ENCODE measurements around the gene TBC1D4.

TBC1D4 gene

DNA sequence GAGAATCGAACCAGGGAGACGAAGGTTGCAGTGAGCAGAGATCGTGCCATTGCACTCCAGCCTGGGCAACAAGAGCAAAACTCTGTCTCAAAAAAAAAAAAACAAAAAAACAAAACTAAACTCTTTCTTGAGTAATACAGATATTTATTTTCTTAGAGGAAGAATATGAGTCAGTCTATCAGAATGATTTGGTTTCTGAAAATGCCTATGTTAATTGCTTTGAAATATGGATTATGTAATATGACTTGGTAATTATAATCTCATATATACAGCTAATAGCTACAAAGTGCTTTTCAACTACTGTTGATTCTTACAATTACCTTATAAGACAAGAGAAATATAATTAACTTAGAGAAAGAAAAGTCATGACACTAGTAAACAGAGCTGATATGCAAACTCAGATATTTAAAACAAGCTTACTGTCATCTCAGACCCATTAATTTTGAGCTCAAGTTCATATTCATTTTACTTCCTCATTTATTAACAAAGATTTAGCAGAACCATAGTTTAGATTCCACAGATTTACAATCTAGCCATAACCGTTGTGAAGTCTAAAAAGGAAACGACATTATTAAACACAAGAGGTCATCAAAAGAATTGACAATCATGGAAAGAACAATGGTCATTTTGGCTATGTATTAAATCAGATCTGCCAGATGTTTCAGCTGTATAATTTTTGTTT, 88.0 kb downstream of the TBC1D4 start:
- no peak for DNase-seq (ENCODE audit: low read depth, low spot score)

DNA sequence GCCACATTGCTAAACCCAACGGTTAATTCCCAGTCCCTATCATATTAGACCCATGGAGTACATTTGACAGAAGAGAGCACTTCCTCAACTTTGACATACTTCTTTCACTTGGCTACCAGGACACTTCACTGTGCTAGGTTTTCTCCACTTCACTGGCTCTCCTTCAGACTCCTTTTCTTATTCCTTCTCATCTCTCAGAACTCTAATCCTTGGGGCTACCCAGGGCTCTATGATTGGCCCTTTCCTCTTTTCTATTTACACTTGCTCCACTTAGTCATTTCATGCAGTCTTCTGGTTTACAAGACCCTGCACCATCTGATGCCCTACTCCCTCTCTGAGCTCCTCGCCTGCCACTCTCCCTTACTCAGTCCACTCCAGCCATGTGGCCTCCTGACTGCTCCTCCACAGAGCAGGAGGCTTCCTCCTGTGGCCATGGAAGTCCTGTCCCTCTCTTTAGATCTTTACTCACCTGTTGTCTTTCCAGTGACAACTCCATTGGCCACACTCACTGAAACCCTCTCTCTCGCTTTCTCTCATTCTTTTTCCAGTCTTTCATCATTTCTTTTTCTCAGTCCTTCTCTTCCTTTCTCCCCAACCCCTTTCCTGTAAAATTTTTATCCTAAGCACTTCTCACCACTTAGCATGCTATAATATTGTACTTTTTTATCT, 90.4 kb downstream of the TBC1D4 start:
- no peak for DNase-seq (ENCODE audit: low read depth, low spot score)

DNA sequence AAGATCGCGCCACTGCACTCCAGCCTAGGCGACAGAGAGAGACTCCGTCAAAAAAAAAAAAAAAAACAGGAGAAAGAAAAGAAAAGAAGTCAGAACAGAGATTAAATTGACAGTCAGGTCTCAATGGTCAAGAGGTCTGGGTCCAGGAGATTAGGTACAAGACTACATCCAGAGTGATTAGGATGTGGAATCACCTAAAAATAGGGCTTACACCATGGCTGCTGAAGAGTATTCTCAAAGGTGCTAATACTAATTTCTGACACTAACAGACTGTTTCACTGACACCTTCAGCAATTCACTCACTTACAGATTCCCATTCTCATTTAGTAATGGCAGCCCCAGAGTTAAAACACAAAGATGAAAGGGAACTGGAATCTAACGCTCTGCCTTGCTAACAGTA, 91.7 kb downstream of the TBC1D4 start:
- DNase-seq (ENCODE audit: low read depth, low spot score), result no peak

DNA sequence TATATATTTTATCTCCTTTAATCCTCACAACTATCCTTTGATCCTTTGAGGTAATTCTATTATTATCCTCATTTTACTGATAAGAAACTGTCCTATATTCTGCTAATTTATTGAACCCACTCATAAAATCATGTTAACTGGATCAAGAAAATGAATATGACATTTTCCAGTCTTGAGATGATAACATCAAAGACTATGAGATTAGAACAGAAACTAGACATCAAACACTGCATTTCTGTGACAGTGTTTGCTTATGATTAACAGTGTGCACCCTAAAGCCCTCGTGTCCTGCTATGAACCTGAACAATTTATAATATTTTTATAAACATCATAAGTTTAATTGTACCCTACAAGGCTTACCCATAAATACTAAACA, 96.3 kb downstream of the TBC1D4 start:
- no peak for DNase-seq (ENCODE audit: low read depth, low spot score)

DNA sequence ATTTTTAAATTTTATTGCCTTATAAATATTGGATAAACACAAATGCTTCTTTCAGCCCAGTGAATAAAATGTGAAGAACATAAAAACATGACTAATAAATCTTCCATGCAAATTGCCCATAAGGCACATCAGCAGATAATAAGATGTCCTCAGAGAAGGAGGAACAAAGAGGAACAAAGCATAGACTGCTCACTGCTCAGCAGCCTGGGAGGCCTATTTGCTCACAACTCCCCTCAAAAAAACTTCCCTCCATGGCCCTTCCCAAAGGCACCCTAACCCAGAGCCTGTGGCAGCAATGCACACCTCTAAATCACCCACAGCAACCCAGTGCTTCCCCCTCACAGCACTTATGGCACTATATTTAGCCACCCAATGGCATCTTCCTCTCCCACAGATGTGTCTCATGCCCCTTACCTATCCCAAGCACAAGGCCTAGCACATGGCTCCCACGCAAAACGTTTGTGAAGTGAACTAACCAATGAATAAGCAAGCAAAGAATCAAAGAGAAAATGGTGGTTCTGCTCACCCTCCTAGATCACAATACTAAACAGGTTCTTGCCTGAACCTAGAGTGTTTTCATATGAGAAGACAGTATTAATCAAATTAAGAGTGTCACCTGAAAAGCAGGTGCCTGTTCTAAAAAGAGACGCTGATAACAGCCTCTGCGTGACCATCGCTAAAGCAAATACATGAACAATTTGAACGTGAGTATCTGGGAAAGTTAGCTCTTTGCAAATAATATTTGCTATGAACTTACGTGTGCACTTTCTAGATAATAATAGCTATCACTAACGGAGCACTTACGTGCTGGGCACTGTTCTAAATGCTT, 96.9 kb downstream of the TBC1D4 start:
- no peak for DNase-seq (ENCODE audit: low read depth, low spot score)

DNA sequence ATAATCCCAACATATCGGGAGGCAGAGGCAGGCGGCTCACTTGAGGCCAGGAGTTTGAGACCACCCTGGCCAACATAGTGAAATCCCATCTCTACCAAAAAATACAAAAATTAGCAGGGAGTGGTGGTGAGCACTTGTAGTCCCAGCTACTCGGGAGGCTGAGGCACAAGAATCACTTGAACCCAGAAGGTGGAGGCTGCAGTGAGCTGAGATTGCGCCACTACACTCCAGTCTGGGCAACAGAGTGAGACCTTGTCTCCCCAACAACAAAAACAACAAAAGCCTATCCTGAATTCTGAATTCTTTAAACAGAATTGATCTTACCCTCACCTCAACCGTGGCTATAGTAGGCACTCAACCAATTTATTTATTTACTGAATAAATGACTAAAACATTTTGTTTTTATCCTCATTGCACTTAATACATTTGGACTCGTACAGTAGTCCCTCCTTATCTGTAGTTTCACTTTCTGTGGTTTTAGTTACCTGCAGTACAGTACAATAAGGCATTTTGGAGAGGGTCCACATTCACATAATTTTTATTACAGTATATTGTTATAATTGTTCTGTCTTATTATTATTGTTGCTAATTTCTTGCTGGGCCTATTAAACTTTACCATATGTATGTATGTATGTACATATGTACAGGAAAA, 98.8 kb downstream of the TBC1D4 start:
- no peak for DNase-seq (ENCODE audit: low read depth, low spot score)

DNA sequence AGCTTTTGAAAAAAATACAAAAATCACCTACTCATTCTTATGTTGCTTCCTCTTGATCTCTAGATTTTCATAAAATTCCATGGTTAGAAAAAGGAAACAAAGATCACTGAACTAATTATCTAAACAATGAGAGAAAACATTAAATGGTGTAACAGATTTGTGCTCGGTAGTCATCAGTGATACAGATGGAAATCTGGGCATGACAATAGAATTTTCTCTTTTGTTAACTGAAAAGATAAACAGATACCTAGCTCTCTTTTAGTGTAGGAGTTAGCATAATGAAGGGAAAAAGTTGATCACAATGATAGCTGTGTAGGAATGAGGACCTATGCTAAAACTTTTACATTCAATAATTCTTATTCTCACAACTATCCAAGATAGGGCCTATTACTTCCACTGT, 103.7 kb downstream of the TBC1D4 start:
- no peak for DNase-seq (ENCODE audit: low read depth, low spot score)

DNA sequence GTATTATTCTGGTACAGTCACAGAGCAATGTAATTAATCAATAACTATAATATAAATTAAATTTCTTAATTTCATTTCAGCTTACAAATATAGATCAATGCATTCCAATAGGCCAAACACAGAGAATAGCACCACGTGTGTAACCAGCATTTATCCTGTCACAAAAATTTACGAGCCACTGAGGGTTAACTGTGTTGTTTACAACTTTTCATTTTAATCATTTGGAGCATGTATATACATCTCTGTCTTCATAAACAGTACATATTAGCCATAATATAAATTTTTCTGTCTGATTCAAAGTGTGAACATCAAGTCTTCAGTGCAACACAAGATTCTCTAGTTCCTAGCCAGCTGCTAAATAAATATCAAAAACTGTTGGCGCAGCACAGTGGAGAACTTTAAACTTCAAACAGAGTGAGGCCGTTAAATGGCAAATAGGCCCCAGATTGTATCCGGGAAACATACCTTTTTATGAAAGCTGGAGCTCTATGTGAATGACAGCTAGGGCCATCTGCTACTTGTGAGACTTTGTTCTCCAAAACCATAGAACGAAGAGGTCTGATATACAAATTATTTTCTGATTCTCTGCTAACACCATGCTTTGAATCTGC, 105.1 kb downstream of the TBC1D4 start:
- no peak for DNase-seq (ENCODE audit: low read depth, low spot score)

DNA sequence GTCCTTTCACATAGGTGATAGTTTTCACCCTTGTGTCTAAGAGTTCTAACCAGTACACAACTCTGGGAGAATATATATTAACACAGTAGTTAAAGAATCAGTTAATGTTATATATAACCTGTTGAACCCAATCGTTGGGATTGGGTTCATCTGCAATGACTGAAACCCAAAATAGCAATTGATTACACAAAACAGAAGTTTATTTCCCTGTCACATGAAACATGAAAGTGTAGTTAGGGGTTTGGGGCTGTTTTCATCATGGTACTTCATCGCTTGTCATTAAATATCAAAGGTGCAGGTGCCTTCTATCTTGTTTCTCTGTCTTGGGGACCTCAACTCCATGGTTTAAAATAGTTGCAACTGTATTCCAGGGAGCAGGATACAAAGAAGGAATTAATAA, 106.6 kb downstream of the TBC1D4 start:
- no peak for DNase-seq (ENCODE audit: low read depth, low spot score)

DNA sequence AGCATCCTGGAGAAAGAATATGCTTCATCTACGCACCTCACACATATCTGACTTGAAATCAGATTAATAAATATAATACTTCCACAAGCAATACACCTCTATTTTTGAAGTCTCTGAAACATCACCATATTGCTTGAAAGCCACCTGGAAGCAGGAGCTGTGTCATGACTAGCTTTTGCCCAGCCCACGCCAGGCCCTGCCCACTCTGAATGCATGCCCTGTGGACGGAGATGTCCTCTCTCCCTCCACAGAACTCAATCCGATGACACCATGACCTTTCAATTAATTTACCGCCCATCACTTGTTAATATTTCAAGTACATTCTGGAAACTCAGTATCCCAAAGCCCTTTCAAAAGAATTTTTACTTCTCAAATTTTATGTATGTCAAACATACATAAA, 108.0 kb downstream of the TBC1D4 start:
- no peak for DNase-seq (ENCODE audit: low read depth, low spot score)

DNA sequence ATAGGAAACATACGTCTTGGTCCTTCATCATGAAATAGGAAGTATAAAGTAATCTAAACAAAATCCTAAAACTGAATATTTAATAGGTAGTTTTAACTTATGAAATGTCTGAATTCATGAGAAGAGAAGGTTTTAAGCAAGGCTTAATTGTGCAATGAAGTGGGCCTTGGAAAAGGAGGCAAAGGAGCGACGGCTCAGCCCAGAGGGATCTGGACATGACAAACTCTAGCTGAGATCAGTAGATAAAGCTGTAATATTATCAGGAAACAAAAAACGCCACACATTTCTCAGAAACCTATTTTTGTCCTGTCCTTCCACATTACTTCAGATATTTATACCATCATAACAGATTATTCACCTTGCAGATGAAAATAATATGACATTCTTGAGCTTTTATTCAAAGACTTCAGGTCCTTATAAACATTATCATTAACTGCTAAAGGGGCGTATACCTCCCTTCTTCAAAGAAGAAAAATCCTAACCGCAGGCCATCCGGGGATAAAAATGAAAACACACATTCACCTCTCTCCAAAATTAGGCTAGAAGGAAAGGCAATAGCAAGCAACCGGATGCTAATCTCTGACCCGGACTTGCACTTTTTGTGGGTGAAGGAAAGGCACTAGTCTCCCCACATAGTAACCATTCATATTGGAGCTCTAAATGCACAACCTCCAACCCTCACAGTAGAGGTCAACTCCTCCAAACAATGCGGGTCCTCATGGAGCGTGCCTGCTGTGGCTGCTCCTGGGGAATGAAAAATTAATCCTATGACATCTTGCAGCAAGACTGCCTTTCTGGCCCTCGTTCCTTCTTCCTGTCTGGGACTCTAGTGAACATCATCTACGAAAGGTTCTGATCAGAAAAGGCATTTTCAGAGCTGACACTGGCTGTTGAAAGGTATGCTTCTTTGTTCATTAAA, 108.8 kb downstream of the TBC1D4 start:
- no peak for DNase-seq (ENCODE audit: low read depth, low spot score)

DNA sequence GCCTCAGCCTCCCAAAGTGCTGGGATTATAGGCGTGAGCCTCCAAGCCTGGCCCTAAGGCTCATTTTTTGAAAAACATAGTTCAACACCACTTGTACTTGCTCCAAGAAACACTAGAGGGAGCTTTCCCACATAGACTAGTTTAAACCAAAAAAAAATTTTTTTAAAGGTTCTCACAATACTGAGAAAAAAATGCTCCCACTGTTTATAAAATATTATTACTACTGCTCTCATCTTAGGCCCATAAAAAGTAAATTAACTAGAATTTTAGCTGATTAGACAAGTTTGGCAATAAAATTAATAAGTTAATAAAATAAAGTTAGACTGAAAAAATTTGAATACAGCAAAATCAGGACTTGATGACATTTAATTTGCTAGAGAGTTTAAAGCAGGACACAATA, 109.5 kb downstream of the TBC1D4 start:
- DNase-seq (ENCODE audit: low read depth, low spot score), result no peak

DNA sequence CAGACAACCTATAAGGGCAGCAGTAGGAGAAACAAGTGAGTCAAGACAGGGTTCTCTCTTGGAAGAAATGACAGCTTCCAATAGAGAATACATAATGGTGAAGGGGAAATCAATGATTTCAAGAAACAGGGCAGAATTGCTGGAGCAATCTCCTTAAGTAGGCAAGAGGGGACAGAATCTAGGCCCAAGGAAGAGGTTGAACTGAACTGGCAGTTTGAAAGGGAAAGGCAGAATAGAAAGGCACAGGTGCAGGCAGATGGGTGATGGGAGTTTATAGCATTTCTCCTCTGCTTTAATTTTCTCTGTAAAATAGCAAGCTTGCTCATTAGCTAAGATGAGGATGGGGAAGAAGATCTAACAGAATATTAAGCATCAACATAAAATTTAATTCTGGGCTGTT, 110.8 kb downstream of the TBC1D4 start:
- DNase-seq (ENCODE audit: low read depth, low spot score), result no peak

DNA sequence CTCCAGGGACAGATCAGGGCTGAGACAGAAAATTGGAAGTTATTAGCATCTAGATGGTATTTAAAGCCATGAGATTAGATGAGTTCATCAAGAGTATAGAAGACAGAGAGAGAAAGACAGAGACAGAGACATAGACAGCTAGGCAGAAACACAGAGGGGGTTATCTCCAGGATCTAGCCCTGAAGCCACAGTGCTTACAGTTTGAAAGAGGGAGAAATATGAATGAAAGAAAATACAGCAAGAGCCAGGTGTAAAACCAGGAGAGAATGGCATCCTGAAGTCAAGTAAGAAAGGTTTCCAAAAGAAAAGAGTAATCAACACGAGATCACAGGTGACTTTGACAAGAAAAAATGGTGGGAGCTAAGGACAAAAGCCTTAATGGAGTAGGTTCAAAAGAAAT, 111.2 kb downstream of the TBC1D4 start:
- no peak for DNase-seq (ENCODE audit: low read depth, low spot score)

DNA sequence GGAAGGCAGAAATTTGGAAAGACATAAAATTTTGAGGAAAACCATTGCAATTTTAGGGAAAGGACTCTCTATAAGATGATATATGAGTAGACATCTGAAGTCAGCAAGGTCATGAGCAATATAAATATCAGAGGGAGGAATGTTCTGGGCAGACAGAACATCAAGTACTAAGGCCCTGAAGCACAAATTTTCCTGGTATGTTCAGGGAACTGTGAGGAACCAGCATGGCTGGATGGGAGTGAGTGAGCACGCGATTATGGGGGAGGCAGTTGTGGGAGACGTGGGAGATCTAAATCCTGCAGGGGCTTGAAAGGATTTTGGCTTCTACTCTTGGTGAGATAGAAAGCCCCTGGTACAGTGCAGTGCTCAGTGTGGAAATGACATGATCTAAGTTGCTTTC, 112.0 kb downstream of the TBC1D4 start:
- DNase-seq (ENCODE audit: low read depth, low spot score), result no peak

DNA sequence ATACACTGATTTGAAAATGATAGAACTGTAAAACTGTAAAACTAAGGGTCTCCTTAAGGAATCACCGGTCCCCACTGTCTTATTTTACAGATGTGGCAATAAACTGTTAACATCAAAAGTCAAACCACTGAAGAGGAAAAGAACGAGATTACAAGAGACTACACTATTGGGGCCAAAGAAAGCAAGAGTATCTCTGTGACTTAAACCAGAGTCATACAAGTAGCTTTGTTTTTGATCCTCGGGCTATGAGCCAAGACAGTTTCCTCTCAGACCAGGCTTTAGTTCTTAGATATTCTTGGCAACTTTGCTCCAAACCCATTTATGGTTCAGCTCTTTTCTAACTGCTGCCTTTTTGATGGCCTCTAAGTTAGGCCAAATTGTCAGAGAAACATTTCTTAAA, 113.8 kb downstream of the TBC1D4 start:
- DNase-seq (ENCODE audit: low read depth, low spot score), result no peak

DNA sequence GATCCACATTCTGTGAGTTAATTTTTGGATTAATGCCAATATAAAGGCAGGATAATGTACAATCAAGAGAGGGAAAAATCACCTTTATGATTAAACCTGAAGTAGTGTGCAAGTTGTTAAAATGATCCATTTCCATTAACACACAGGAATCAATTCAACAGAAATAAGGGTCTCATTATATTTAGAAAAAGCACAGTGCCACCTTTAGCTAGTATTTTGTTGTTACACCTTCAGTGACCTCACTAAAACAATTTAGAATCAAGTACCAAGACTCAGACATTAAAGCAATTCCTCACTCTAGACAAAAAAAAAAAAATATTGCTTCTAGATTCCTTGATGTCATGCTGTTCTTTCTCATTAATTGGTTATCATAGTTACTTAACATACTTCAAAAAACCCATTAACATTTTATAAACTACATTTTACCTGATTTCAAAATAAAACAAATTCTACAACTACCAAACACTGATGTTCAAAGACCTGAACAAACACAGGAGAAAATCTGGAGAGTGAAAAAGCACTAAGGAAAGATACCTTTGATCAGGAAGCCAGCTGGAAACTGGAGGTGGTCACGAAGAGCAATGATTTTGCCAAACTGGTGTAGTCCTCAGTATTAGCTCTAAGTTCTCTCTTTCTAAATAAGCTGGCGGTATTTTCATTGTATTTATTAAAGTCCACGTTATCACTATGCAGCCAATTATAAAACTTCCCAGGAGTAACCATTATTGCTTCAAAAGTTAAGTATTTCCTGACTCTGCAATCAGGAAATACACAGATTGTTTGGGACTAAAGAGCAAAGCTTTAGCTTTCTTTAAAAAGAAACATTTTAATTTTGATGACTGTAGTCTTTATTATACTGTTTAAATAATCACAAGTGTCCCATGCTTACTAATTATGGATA, 115.3 kb downstream of the TBC1D4 start:
- DNase-seq (ENCODE audit: low read depth, low spot score), result no peak

DNA sequence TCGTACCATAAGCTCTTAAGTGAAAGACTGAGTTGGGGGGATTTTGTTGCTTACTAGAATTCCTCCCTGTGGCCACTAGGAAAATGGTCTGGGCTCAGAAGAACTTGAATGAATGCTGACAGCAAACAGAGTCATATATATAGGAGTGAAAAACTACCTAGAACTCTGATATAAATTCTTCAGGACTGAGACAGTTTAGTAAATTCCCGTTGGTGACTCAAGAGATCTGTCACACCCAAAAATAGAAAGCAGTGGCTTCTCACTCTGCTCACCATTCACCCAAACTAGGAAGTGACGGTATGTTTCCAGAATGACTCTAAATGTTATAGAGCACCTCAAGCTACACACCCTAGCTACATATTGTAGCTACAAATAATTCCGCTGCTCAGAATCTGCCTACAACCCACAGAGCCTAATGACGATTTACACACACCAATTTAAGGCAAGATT, 116.2 kb downstream of the TBC1D4 start:
- no peak for DNase-seq (ENCODE audit: low read depth, low spot score)

DNA sequence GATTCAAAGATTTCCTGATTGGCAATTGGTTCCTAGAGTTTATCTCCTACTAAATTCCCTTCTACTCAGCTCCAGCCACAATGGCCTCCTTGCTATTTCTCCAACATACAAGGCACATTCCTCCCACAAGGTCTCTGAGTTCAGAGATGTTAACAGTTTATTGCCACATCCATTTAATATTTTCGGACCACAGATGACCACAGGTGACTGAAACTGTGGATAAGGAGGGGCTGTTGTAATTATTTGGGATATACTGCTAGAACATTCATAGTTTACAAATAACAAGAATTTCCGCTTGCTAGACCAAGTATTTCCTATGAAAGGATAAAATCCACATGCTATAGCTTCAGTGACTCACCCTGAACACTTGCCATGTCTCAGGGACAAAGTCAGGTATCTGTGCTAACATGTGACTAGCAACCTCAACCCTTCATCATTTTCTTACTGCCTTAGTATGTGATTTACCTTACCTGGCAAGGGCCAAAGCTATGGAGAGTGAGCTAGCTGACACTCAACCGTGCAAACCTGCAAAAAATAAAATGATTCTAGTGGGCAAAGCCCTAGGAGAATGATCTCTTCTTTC, 117.7 kb downstream of the TBC1D4 start:
- no peak for DNase-seq (ENCODE audit: low read depth, low spot score)
